HG03520 (cell line): Measurements from ENCODE around the gene KIAA1191.

Source experiments
- ATAC-seq: cut with Tn5 transposase; IDR thresholded peaks from one replicate; pipeline ENCODE4 v1.9.1; 2021; ENCODE audit warnings: mild to moderate bottlenecking, moderate library complexity; ENCODE audit not compliant: unreplicated experiment

KIAA1191 gene

GRCh38 chr5:176366232-176366894, 4.8 kb upstream of the KIAA1191 start:
- no peak for ATAC-seq

GRCh38 chr5:176365351-176366231, 4.0 kb upstream of the KIAA1191 start, which contains the start of gene ARL10:
ARL10 (plus strand) TSS chr5:176365487; CDS start chr5:176365564, 77 bp downstream.
- peak; percentile 31 for ATAC-seq

- ATAC-seq = no peak
Observed at GRCh38 chr5:176364765-176365350, 3.3 kb upstream of the KIAA1191 start.

GRCh38 chr5:176362233-176362490, 598 bp upstream of the KIAA1191 start:
- ATAC-seq = peak; percentile 18

- no peak for ATAC-seq
Observed at GRCh38 chr5:176360894-176361436, 599 bp downstream of the KIAA1191 start.

- ATAC-seq = no peak
Observed at GRCh38 chr5:176359658-176360057, 1.9 kb downstream of the KIAA1191 start.

- ATAC-seq = no peak
Observed at GRCh38 chr5:176356179-176356566, 5.4 kb downstream of the KIAA1191 start.

GRCh38 chr5:176355400-176356178, 6.0 kb downstream of the KIAA1191 start:
- no peak for ATAC-seq

- ATAC-seq = no peak
Observed at GRCh38 chr5:176353533-176353932, 8.0 kb downstream of the KIAA1191 start.

GRCh38 chr5:176352116-176352878, 9.3 kb downstream of the KIAA1191 start:
- ATAC-seq = no peak

GRCh38 chr5:176350416-176350815, 11.1 kb downstream of the KIAA1191 start:
- ATAC-seq = no peak

GRCh38 chr5:176342766-176343458, 18.7 kb downstream of the KIAA1191 start:
- no peak for ATAC-seq

GRCh38 chr5:176342158-176342483, 19.4 kb downstream of the KIAA1191 start:
- no peak for ATAC-seq

GRCh38 chr5:176341325-176342157, 20.0 kb downstream of the KIAA1191 start:
- ATAC-seq = no peak

- no peak for ATAC-seq
Observed at GRCh38 chr5:176339304-176339703, 22.3 kb downstream of the KIAA1191 start.

GRCh38 chr5:176337913-176338312, 23.7 kb downstream of the KIAA1191 start:
- ATAC-seq = no peak

GRCh38 chr5:176334031-176334770, 27.4 kb downstream of the KIAA1191 start:
- ATAC-seq = no peak

- ATAC-seq = no peak
Observed at GRCh38 chr5:176320577-176320976, 41.0 kb downstream of the KIAA1191 start.
